HFFc6 (cell line): ENCODE measurements around the gene CCDC91. TPM values are rescaled to one million over a fixed set of nuclear protein-coding genes. Genes with fewer than 3 reads are reported as not detected.
A peak's percentile ranks its signal among the peaks of the same experiment; 100 is the strongest.

ENCODE experiments used
- DNase-seq: peaks from one replicate; pipeline ENCODE4 v3.0.0-alpha.2; 2018
- H3K27ac Mint-ChIP-seq: 2 replicates; pipeline ENCODE4 v1.8.0; 2020; ENCODE audit warnings: mild to moderate bottlenecking, mixed read lengths
- H3K27me3 Mint-ChIP-seq: 2 replicates; pipeline ENCODE4 v1.8.0; 2021; ENCODE audit warnings: mild to moderate bottlenecking, moderate library complexity, mixed read lengths; ENCODE audit not compliant: insufficient read depth
- H3K36me3 Mint-ChIP-seq: 2 replicates; pipeline ENCODE4 v1.8.0; 2021; ENCODE audit warnings: low read depth, mixed read lengths
- H3K4me1 Mint-ChIP-seq: 2 replicates; pipeline ENCODE4 v1.8.0; 2020; ENCODE audit warnings: low read depth, mixed read lengths
- H3K4me3 Mint-ChIP-seq: 2 replicates; pipeline ENCODE4 v1.8.0; 2020; ENCODE audit warnings: mild to moderate bottlenecking, moderate library complexity, mixed read lengths
- H3K9me3 Mint-ChIP-seq: 2 replicates; pipeline ENCODE4 v1.8.0; 2020; ENCODE audit warnings: mild to moderate bottlenecking, mixed read lengths
- CTCF ChIP-seq: fragments of 200-600 bp; sonication (generic); IDR thresholded peaks from 2 replicates; pipeline ENCODE4 v1.5.0; 2021; ENCODE audit warnings: antibody characterized with exemption, mild to moderate bottlenecking
- total RNA-seq, 6 experiments: library from RNA; stranded (reverse); fragmentation: NEBNext Ultra II Directional; extraction: Animal tissue kit (Norgen Biotek cat#: 25700); gene quantifications; 2 replicates in 1 of 6; 3 replicates in 5 of 6; pipeline ENCODE4 v1.2.3, GENCODE V29; 2021

Gene CCDC91
- total RNA-seq, 6 experiments from 2014 or later, result 14.7 to 17.3 (median 16.7) TPM

GRCh38 chr12:28575593-28576205 is 385.4 kb downstream of the CCDC91 start:
- Mint-ChIP-seq H3K9me3 (no peaks in the 10 kb centered on the region), H3K4me1 (peaks cover 22% of the 10 kb centered on the region), H3K36me3 (no peaks in the 10 kb centered on the region), H3K27ac (no peak overlapping the region), H3K4me3 (no peak overlapping the region), H3K27me3 (peaks cover 5% of the 10 kb centered on the region)
- no peak for TF ChIP-seq CTCF
- DNase-seq, result no peak

GRCh38 chr12:28578361-28578760 is 388.1 kb downstream of the CCDC91 start:
- Mint-ChIP-seq H3K27me3 (peaks cover 9% of the 10 kb centered on the region), H3K9me3 (no peaks in the 10 kb centered on the region), H3K27ac (no peak overlapping the region), H3K36me3 (no peaks in the 10 kb centered on the region), H3K4me3 (no peak overlapping the region), H3K4me1 (peaks cover 24% of the 10 kb centered on the region)
- no peak for TF ChIP-seq CTCF
- no peak for DNase-seq

- no peak overlapping the region for H3K4me3 Mint-ChIP-seq
- no peak for DNase-seq
These were observed 388.6 kb downstream of the CCDC91 start for GRCh38 chr12:28578833-28579252.

GRCh38 chr12:28582672-28583376 is 392.6 kb downstream of the CCDC91 start:
- H3K9me3 Mint-ChIP-seq, result no peaks in the 10 kb centered on the region
- no peak for DNase-seq
- peaks cover 34% of the 10 kb centered on the region for H3K4me1 Mint-ChIP-seq
- H3K36me3 Mint-ChIP-seq, result no peaks in the 10 kb centered on the region
- TF ChIP-seq CTCF, result no peak
- H3K4me3 Mint-ChIP-seq, result no peak overlapping the region
- no peak overlapping the region for H3K27ac Mint-ChIP-seq
- peaks cover 11% of the 10 kb centered on the region for H3K27me3 Mint-ChIP-seq

More at GRCh38 chr12:28578833-28579252, 388.6 kb downstream of the CCDC91 start:
- H3K27ac Mint-ChIP-seq, result no peak overlapping the region
- H3K4me1 Mint-ChIP-seq, result peaks cover 28% of the 10 kb centered on the region
- no peaks in the 10 kb centered on the region for H3K9me3 Mint-ChIP-seq
- peaks cover 11% of the 10 kb centered on the region for H3K27me3 Mint-ChIP-seq
- H3K36me3 Mint-ChIP-seq, result no peaks in the 10 kb centered on the region
- TF ChIP-seq CTCF, result no peak

GRCh38 chr12:28583701-28584261 is 393.5 kb downstream of the CCDC91 start:
- Mint-ChIP-seq H3K9me3 (no peaks in the 10 kb centered on the region), H3K4me3 (peak overlapping the region; percentile 50; the same call in 1 of the 2 replicates), H3K27ac (peak overlapping the region; percentile 22; the same call in 1 of the 2 replicates), H3K27me3 (peaks cover 8% of the 10 kb centered on the region), H3K36me3 (no peaks in the 10 kb centered on the region), H3K4me1 (peaks cover 25% of the 10 kb centered on the region)
- peak; percentile 76 for TF ChIP-seq CTCF
- peak; percentile 94 for DNase-seq
